DOHH2 (cell line): Measurements from ENCODE around the gene CRYGD.

Experiments used
- CTCF ChIP-seq: fragments of 200-600 bp; sonication (generic); IDR thresholded peaks from one replicate; pipeline ENCODE4 v1.5.1; 2014; ENCODE audit warnings: antibody characterized with exemption, mild to moderate bottlenecking, low read depth, low read length; ENCODE audit not compliant: poor library complexity, severe bottlenecking
- EZH2phosphoT487 ChIP-seq: fragments of 200-600 bp; sonication (generic); IDR thresholded peaks from 2 replicates; pipeline ENCODE4 v1.6.1; 2017; ENCODE audit warnings: borderline replicate concordance, mild to moderate bottlenecking, antibody characterized with exemption, low read length, moderate library complexity, mixed read lengths

GRCh38 chr2:208112969-208113368 lies 11.4 kb downstream of the CRYGD start:
- TF ChIP-seq CTCF: no peak
- TF ChIP-seq EZH2phosphoT487: no peak
